K562 (cell line): ENCODE measurements around the gene ZNF284. TPM values are rescaled to one million over a fixed set of nuclear protein-coding genes. Genes with fewer than 3 reads are reported as not detected.

ENCODE experiments used
- DIDO1 ChIP-seq: fragments of 450-650 bp; IDR thresholded peaks from 2 replicates; pipeline ENCODE4 v1.6.1; 2016; ENCODE audit warnings: low read depth, missing biosample characterization, missing genetic modification characterization
- NFE2 ChIP-seq: IDR thresholded peaks from 2 replicates; pipeline ENCODE4 v1.6.1; 2014; ENCODE audit warnings: antibody characterized with exemption, low read depth
- NR2F6 ChIP-seq: fragments of 450-650 bp; formaldehyde crosslinking; IDR thresholded peaks from 2 replicates; pipeline ENCODE4 v1.4.0; 2020; ENCODE audit warnings: mild to moderate bottlenecking
- OTX1 ChIP-seq: fragments of 450-650 bp; formaldehyde crosslinking; IDR thresholded peaks from 2 replicates; pipeline ENCODE4 v1.4.0; 2022; ENCODE audit warnings: mild to moderate bottlenecking
- SETDB1 ChIP-seq: IDR thresholded peaks from one replicate; pipeline ENCODE4 v1.6.1; 2012; ENCODE audit warnings: low read length, control low read depth, inconsistent platforms
- SOX6 ChIP-seq: fragments of 450-650 bp; IDR thresholded peaks from 2 replicates; pipeline ENCODE4 v1.6.1; 2014; ENCODE audit warnings: mild to moderate bottlenecking
- STAG1 ChIP-seq: sonication (generic); formaldehyde crosslinking; IDR thresholded peaks from 2 replicates; pipeline ENCODE4 v1.5.0; 2020; ENCODE audit warnings: missing genetic modification reagents, borderline replicate concordance
- STAT5B ChIP-seq: fragments of 250-450 bp; sonication (Bioruptor Pico); IDR thresholded peaks from 2 replicates; pipeline ENCODE4 v1.8.0; 2021; ENCODE audit warnings: mild to moderate bottlenecking, inconsistent platforms
- TGIF2 ChIP-seq: sonication (generic); formaldehyde crosslinking; IDR thresholded peaks from 2 replicates; pipeline ENCODE4 v1.8.1; 2022; ENCODE audit warnings: mild to moderate bottlenecking, missing genetic modification reagents, moderate library complexity
- ZBTB17 ChIP-seq: fragments of 450-650 bp; formaldehyde crosslinking; IDR thresholded peaks from 2 replicates; pipeline ENCODE4 v1.4.0; 2020; ENCODE audit warnings: mild to moderate bottlenecking
- ZNF232 ChIP-seq: sonication (generic); formaldehyde crosslinking; IDR thresholded peaks from 2 replicates; pipeline ENCODE4 v1.8.0; 2022; ENCODE audit warnings: mild to moderate bottlenecking, missing genetic modification reagents
- ZNF347 ChIP-seq: fragments of 450-650 bp; formaldehyde crosslinking; IDR thresholded peaks from 2 replicates; pipeline ENCODE4 v1.4.0; 2020; ENCODE audit warnings: low read depth, mild to moderate bottlenecking, moderate library complexity
- ZNF644 ChIP-seq: fragments of 200-800 bp; sonication (Bioruptor generic); IDR thresholded peaks from 2 replicates; pipeline ENCODE4 v1.6.1; 2016; ENCODE audit warnings: low read depth, missing genetic modification characterization, missing compliant biosample characterization
- polyA plus RNA-seq, 8 experiments: library from polyadenylated mRNA; depleted of rRNA in 4 of 8; stranded (reverse) in 5 of 8; unstranded in 3 of 8; fragments of >200 nt; fragmentation: Nextera tagmentation in 2 of 8; fragmentation: Illumina TruSeq in 1 of 8; extraction: Ambion mirVana in 2 of 8; extraction: Trizol in 1 of 8; gene quantifications; 2 replicates each; pipeline versions ENCODE4 v1.2.1 to v1.2.3, GENCODE V29; 2011 to 2014; ENCODE audit warnings: inconsistent platforms in 1 of 8, missing spikeins in 1 of 8
- total RNA-seq, 7 experiments: library from RNA; depleted of rRNA in 6 of 7; stranded (reverse); fragments of >200 nt in 6 of 7; fragmentation: Illumina TruSeq in 2 of 7; extraction: Trizol in 2 of 7; gene quantifications; 2 replicates each; pipeline versions ENCODE4 v1.2.1 to v1.2.3, GENCODE V29; 2011 to 2021; ENCODE audit warnings: low replicate concordance in 1 of 7
- TF ChIP-seq, protein P1 (sequence below), 2 experiments: fragments of 450-650 bp in 1 of 2; sonication (generic) in 1 of 2; formaldehyde crosslinking in 1 of 2; IDR thresholded peaks; 2 replicates each; pipeline versions ENCODE4 v1.7.1 to v1.9.0; 2016 to 2022; ENCODE audit warnings: inconsistent platforms in 1 of 2, mild to moderate bottlenecking in 1 of 2, missing genetic modification reagents in 1 of 2
- TF ChIP-seq, protein P2 (sequence below): fragments of 450-650 bp; IDR thresholded peaks from 2 replicates; pipeline ENCODE4 v1.6.1; 2016; ENCODE audit warnings: low read depth, mild to moderate bottlenecking, moderate library complexity
- TF ChIP-seq, protein P3 (sequence below): fragments of 450-650 bp; IDR thresholded peaks from 2 replicates; pipeline ENCODE4 v1.6.1; 2016; ENCODE audit warnings: borderline replicate concordance

The ZNF284 gene
- total and polyA plus RNA-seq, 9 of the 15 experiments (the other 6 are each of a cell fraction or from before 2014, with no cell fraction given): 0.07 to 0.24 (median 0.20) TPM

DNA sequence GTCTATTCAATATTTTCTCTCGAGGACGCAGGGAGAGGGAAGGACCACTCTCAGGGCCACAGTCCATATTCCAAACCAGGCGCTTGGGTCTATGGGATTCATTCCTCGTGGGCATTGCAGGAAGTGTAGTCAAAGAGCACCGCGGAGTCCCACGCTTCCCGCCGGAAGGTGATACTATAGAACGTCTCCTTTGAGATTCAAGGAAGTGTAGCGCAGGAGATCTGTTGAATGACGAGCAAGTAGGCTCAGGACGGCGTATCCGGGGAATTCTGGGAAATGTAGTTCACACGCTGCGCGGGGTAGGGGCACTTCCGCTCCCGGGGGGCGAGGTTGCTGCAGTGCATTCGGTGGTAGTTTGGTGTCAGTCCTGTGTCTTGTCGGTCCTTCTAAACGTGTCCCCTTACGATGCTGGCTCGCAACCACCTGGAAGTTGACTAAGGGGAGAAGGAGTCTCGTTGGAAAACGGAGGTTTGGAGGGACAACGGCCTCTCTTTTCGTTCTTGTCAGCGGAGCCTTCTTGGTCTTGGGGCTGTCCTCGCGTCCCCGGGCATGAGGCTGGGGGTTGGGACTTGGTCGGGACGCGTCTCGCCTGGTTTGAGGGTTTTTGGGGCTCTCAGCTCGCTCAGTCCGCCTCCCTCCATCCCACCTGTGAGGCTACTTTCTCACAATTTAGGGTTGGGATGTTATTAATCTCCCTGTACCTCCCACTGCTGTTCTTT lies at the start of gene ZNF284 (continued):
- TF ChIP-seq, protein P1, sequence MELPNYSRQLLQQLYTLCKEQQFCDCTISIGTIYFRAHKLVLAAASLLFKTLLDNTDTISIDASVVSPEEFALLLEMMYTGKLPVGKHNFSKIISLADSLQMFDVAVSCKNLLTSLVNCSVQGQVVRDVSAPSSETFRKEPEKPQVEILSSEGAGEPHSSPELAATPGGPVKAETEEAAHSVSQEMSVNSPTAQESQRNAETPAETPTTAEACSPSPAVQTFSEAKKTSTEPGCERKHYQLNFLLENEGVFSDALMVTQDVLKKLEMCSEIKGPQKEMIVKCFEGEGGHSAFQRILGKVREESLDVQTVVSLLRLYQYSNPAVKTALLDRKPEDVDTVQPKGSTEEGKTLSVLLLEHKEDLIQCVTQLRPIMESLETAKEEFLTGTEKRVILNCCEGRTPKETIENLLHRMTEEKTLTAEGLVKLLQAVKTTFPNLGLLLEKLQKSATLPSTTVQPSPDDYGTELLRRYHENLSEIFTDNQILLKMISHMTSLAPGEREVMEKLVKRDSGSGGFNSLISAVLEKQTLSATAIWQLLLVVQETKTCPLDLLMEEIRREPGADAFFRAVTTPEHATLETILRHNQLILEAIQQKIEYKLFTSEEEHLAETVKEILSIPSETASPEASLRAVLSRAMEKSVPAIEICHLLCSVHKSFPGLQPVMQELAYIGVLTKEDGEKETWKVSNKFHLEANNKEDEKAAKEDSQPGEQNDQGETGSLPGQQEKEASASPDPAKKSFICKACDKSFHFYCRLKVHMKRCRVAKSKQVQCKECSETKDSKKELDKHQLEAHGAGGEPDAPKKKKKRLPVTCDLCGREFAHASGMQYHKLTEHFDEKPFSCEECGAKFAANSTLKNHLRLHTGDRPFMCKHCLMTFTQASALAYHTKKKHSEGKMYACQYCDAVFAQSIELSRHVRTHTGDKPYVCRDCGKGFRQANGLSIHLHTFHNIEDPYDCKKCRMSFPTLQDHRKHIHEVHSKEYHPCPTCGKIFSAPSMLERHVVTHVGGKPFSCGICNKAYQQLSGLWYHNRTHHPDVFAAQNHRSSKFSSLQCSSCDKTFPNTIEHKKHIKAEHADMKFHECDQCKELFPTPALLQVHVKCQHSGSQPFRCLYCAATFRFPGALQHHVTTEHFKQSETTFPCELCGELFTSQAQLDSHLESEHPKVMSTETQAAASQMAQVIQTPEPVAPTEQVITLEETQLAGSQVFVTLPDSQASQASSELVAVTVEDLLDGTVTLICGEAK (IDR thresholded peaks at IDR 0.05): peak; percentile 94
- TF ChIP-seq, protein P1 (CRISPR knock-in tag; IDR thresholded peaks at IDR 0.05): no peak
- peak; percentile 40; the same call in 1 of the 2 replicates for TF ChIP-seq DIDO1 (tag)
- TF ChIP-seq ZBTB17 (CRISPR knock-in tag): peak; percentile 89
- TF ChIP-seq ZNF232 (CRISPR knock-in tag): no peak
- no peak for TF ChIP-seq OTX1 (CRISPR knock-in tag)
- TF ChIP-seq, protein P2, sequence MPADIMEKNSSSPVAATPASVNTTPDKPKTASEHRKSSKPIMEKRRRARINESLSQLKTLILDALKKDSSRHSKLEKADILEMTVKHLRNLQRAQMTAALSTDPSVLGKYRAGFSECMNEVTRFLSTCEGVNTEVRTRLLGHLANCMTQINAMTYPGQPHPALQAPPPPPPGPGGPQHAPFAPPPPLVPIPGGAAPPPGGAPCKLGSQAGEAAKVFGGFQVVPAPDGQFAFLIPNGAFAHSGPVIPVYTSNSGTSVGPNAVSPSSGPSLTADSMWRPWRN: no peak
- TF ChIP-seq ZNF644 (tag): no peak
- TF ChIP-seq STAG1 (CRISPR knock-in tag): no peak
- no peak for TF ChIP-seq TGIF2 (CRISPR knock-in tag)
- no peak for TF ChIP-seq SETDB1
- no peak for TF ChIP-seq NR2F6 (CRISPR knock-in tag)
- TF ChIP-seq SOX6: peak; percentile 38; the same call in 1 of the 2 replicates
- no peak for TF ChIP-seq NFE2
- TF ChIP-seq, protein P3, sequence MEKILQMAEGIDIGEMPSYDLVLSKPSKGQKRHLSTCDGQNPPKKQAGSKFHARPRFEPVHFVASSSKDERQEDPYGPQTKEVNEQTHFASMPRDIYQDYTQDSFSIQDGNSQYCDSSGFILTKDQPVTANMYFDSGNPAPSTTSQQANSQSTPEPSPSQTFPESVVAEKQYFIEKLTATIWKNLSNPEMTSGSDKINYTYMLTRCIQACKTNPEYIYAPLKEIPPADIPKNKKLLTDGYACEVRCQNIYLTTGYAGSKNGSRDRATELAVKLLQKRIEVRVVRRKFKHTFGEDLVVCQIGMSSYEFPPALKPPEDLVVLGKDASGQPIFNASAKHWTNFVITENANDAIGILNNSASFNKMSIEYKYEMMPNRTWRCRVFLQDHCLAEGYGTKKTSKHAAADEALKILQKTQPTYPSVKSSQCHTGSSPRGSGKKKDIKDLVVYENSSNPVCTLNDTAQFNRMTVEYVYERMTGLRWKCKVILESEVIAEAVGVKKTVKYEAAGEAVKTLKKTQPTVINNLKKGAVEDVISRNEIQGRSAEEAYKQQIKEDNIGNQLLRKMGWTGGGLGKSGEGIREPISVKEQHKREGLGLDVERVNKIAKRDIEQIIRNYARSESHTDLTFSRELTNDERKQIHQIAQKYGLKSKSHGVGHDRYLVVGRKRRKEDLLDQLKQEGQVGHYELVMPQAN: no peak
- no peak for TF ChIP-seq STAT5B
- TF ChIP-seq ZNF347 (CRISPR knock-in tag): no peak
